HCT116 (cell line): ENCODE results near the gene ZNF618. TPM values are rescaled to one million over a fixed set of nuclear protein-coding genes. Genes with fewer than 3 reads are reported as not detected.

Experiments
- ATAC-seq: fragments of 200-7000 bp; cut with Tn5 transposase; 2 replicates; pipeline ENCODE4 v1.9.1; 2020; ENCODE audit warnings: mild to moderate bottlenecking, moderate library complexity
- BruUV-seq: library from RNA; stranded (reverse); fragments of 400-500 nt; replicated peaks from 2 replicates; lab custom pipeline; 2021; lab: Mats Ljungman, UMichigan
- CTCF ChIA-PET: fragments of 300-600 bp; sonication (Branson Sonifier 250); formaldehyde crosslinking; loops from one replicate; lab custom pipeline; 2021; ENCODE audit warnings: antibody characterized with exemption; lab: Charles Lee
- POLR2A ChIA-PET: fragments of 300-600, 350-600 bp; sonication (Branson Sonifier 250); formaldehyde crosslinking; loops from one replicate; lab custom pipeline; 2021; ENCODE audit warnings: antibody characterized with exemption; lab: Charles Lee
- RAD21 ChIA-PET, 2 experiments: fragments of 300-600 bp; sonication (Branson Sonifier 250); formaldehyde crosslinking; loops; one replicate each; lab custom pipeline; 2023; ENCODE audit warnings: low total read pairs in 2 of 2; ENCODE audit not compliant: uncharacterized antibody in 2 of 2, unreplicated experiment in 2 of 2, low non-redundant PET in 1 of 2; lab: Charles Lee
- DNase-seq: peaks from one replicate; pipeline ENCODE4 v3.0.0-alpha.2; 2010; ENCODE audit warnings: low read depth, low spot score
- H2AFZ ChIP-seq: fragments of 200-600 bp; shearing (Covaris generic), sonication (generic); 2 replicates; pipeline ENCODE4 v1.6.1; 2017; ENCODE audit warnings: low read depth, mixed run types, mixed read lengths, antibody characterized with exemption, low read length; ENCODE audit not compliant: poor library complexity, severe bottlenecking
- H3K27ac ChIP-seq: 2 replicates; pipeline ENCODE4 v1.5.1; 2012; ENCODE audit warnings: low read depth, low read length
- H3K27me3 ChIP-seq: fragments of 200-600 bp; sonication (generic); 2 replicates; pipeline ENCODE4 v1.6.1; 2016; ENCODE audit warnings: mixed run types, low read length, mixed read lengths; ENCODE audit not compliant: insufficient read depth
- H3K36me3 ChIP-seq, 2 experiments: fragments of 200-500 bp in 1 of 2; fragments of 200-600 bp in 1 of 2; sonication (Bioruptor generic) in 1 of 2; sonication (generic) in 1 of 2; 2 replicates each; pipeline versions ENCODE4 v1.5.1 to v1.6.1; 2014 to 2016; ENCODE audit warnings: low read length in 2 of 2, inconsistent platforms in 1 of 2, mixed read lengths in 1 of 2, mixed run types in 1 of 2; ENCODE audit not compliant: insufficient read depth in 2 of 2, control insufficient read depth in 1 of 2
- H3K4me1 ChIP-seq, 2 experiments: fragments of 200-600 bp in 1 of 2; sonication (generic) in 1 of 2; 2 replicates each; pipeline versions ENCODE4 v1.5.1 to v1.6.1; 2012 to 2017; ENCODE audit warnings: low read length in 2 of 2, inconsistent platforms in 1 of 2, mild to moderate bottlenecking in 1 of 2, mixed read lengths in 1 of 2, mixed run types in 1 of 2, moderate library complexity in 1 of 2; ENCODE audit not compliant: insufficient read depth in 2 of 2, control insufficient read depth in 1 of 2
- H3K4me2 ChIP-seq: fragments of 200-600 bp; sonication (generic); 2 replicates; pipeline ENCODE4 v1.6.1; 2017; ENCODE audit warnings: mixed run types, low read length, mixed read lengths
- H3K4me3 ChIP-seq, 2 experiments: fragments of 200-600 bp in 1 of 2; sonication (generic) in 1 of 2; replicated peaks in 1 of 2; 2 replicates each; pipeline ENCODE4 v1.5.1; 2011 to 2016; ENCODE audit warnings: low read length in 2 of 2, control low read depth in 1 of 2, low read depth in 1 of 2, mild to moderate bottlenecking in 1 of 2, mixed read lengths in 1 of 2, mixed run types in 1 of 2
- H3K79me2 ChIP-seq: fragments of 200-600 bp; sonication (generic); 2 replicates; pipeline ENCODE4 v1.6.1; 2017; ENCODE audit warnings: mild to moderate bottlenecking, mixed run types, low read length, moderate library complexity, mixed read lengths; ENCODE audit not compliant: insufficient read depth
- H3K9ac ChIP-seq: fragments of 200-600 bp; sonication (generic); 2 replicates; pipeline ENCODE4 v1.6.1; 2016; ENCODE audit warnings: low read length, mixed read lengths
- H3K9me2 ChIP-seq: fragments of 200-600 bp; sonication (generic), shearing (Covaris generic); 2 replicates; pipeline ENCODE4 v1.6.1; 2017; ENCODE audit warnings: mixed run types, mild to moderate bottlenecking, moderate library complexity; ENCODE audit not compliant: insufficient read depth
- H3K9me3 ChIP-seq, 2 experiments: fragments of 200-500 bp in 1 of 2; fragments of 200-600 bp in 1 of 2; sonication (Bioruptor generic) in 1 of 2; sonication (generic) in 1 of 2; 2 replicates each; pipeline ENCODE4 v1.6.1; 2014 to 2017; ENCODE audit warnings: low read length in 2 of 2, mixed read lengths in 2 of 2, inconsistent platforms in 1 of 2, low read depth in 1 of 2, mild to moderate bottlenecking in 1 of 2, mixed run types in 1 of 2, moderate library complexity in 1 of 2; ENCODE audit not compliant: control insufficient read depth in 1 of 2, insufficient read depth in 1 of 2
- H4K20me1 ChIP-seq: fragments of 200-600 bp; sonication (generic), shearing (Covaris generic); 2 replicates; pipeline ENCODE4 v1.6.1; 2017; ENCODE audit warnings: mixed run types, mild to moderate bottlenecking, moderate library complexity; ENCODE audit not compliant: insufficient read depth
- EGR1 ChIP-seq: IDR thresholded peaks from 2 replicates; pipeline ENCODE4 v1.6.1; 2012; ENCODE audit warnings: low read depth
- EZH2 ChIP-seq: fragments of 200-600 bp; sonication (generic); IDR thresholded peaks from 2 replicates; pipeline ENCODE4 v1.6.1; 2017; ENCODE audit warnings: antibody characterized with exemption, mixed run types
- FOSL1 ChIP-seq: IDR thresholded peaks from 2 replicates; pipeline ENCODE4 v1.6.1; 2012; ENCODE audit warnings: low read depth
- JUND ChIP-seq: IDR thresholded peaks from 2 replicates; pipeline ENCODE4 v1.6.1; 2012
- POLR2A ChIP-seq: IDR thresholded peaks from 2 replicates; pipeline ENCODE4 v1.7.0; 2011; ENCODE audit warnings: borderline replicate concordance; ENCODE audit not compliant: insufficient read depth, insufficient read length; ENCODE audit errors: extremely low read depth
- REST ChIP-seq: IDR thresholded peaks from 2 replicates; pipeline ENCODE4 v1.6.1; 2012; ENCODE audit warnings: low read depth
- SIN3A ChIP-seq: IDR thresholded peaks from 2 replicates; pipeline ENCODE4 v1.6.1; 2012; ENCODE audit warnings: low read depth
- SP1 ChIP-seq: IDR thresholded peaks from 2 replicates; pipeline ENCODE4 v1.6.1; 2012; ENCODE audit warnings: low read depth
- SRF ChIP-seq: IDR thresholded peaks from 2 replicates; pipeline ENCODE4 v1.6.1; 2012; ENCODE audit warnings: low read depth
- TCF7L2 ChIP-seq: IDR thresholded peaks from 2 replicates; pipeline ENCODE4 v1.7.0; 2011; ENCODE audit warnings: borderline replicate concordance, inconsistent platforms; ENCODE audit not compliant: insufficient read depth, insufficient read length; ENCODE audit errors: extremely low read depth
- YY1 ChIP-seq: IDR thresholded peaks from 2 replicates; pipeline ENCODE4 v1.6.1; 2011; ENCODE audit warnings: low read length, low read depth, moderate library complexity, mild to moderate bottlenecking; ENCODE audit not compliant: insufficient replicate concordance; ENCODE audit errors: extremely low read depth
- ZBTB33 ChIP-seq: IDR thresholded peaks from 2 replicates; pipeline ENCODE4 v1.6.1; 2011; ENCODE audit warnings: mild to moderate bottlenecking, low read length, moderate library complexity; ENCODE audit not compliant: insufficient replicate concordance; ENCODE audit errors: extremely low read depth
- intact Hi-C: fragments of 100-400 bp; cut with micrococcal nuclease; formaldehyde crosslinking; loops from 2 replicates; pipeline ENCODE4 v1.10.0; 2022
- total RNA-seq: library from RNA; stranded (reverse); gene quantifications from one replicate; pipeline ENCODE4 v1.2.1, GENCODE V29; 2021; ENCODE audit not compliant: unreplicated experiment

ZNF618 gene
- total RNA-seq, 1 experiment from 2014 or later: 13.5 TPM

- H3K36me3 ChIP-seq: no peaks in the 10 kb centered on the region
- TF ChIP-seq FOSL1 (no peak), EGR1 (no peak), REST (no peak), YY1 (no peak), EZH2 (no peak), SRF (no peak), ZBTB33 (no peak), JUND (no peak), POLR2A (no peak), TCF7L2 (no peak), SIN3A (no peak), SP1 (no peak)
- TF ChIP-seq, all 23 proteins: peak for 0
- ChIA-PET CTCF (no interaction called here), RAD21 (no interaction called here), POLR2A (no interaction called here)
- Histone ChIP-seq H3K27ac (no peak overlapping the region), H3K4me3 (no peak overlapping the region), H3K4me2 (no peak overlapping the region), H3K9me3 (no peaks in the 10 kb centered on the region), H3K9ac (no peak overlapping the region), H3K79me2 (no peaks in the 10 kb centered on the region), H3K9me2 (no peaks in the 10 kb centered on the region), H3K4me1 (no peaks in the 10 kb centered on the region), H3K27me3 (no peaks in the 10 kb centered on the region), H2AFZ (no peak overlapping the region), H4K20me1 (no peaks in the 10 kb centered on the region)
- DNase-seq (no peak), ATAC-seq (no peak)
- intact Hi-C loops: no loop called here
- BruUV-seq: no TSS peak
Observed at GRCh38 chr9:113935677-113936380, 59.7 kb downstream of the ZNF618 start.
